Heart left ventricle (tissue), 13 donors: ENCODE results near the gene ACOXL.

Source experiments
- CTCF ChIP-seq, 12 donors: fragments of 200-600 bp; sonication (generic) in 4 of 12; IDR thresholded peaks; one replicate each; pipeline versions ENCODE4 v1.5.0 to v1.8.0; 2018 to 2022; ENCODE audit warnings: antibody characterized with exemption in 12 of 12, mild to moderate bottlenecking in 5 of 12
- POLR2A ChIP-seq, 2 donors: fragments of 450-650 bp; IDR thresholded peaks; one replicate each; pipeline ENCODE4 v1.6.1; 2017; ENCODE audit warnings: antibody characterized with exemption in 2 of 2, mild to moderate bottlenecking in 2 of 2, moderate library complexity in 2 of 2
- donor health status: ischemic (EF 13 %, LVEDD 7.1; RV severe dilation, severe dysfunction).
- donor health status: DM: no; HTN: yes; CAD: no.
- donor health status: DM: no; HTN: no; CAD: no.
- donor health status: ischemic (EF 25% LVEDD 6.9; RV normal size, moderate dysfunction).
- donor health status: ischemic (EF 25% LVEDD 5.7; RV mildly dilated, moderate dysfunction).
- donor health status: ischemic (EF 35%, LVEDD 5.7; RV mildly dilated, moderate dysfunction).
- donor health status: nonischemic (EF 11% LVEDD 7.7; RV severe dilation, severe dysfunction).
- donor health status: DM: yes; HTN: yes; CAD: no.
- donor health status: PGD.
- donor health status: ischemic (EF 29% LVEDD 5.4; RV normal size, mild dysfunction).
- donor health status: nonischemic (EF 23%, LVEDD 6.1; RV moderate dilation, normal function).

GRCh38 chr2:111117598-111118480, 385.5 kb downstream of the ACOXL start:
- TF ChIP-seq CTCF (IDR thresholded peaks at IDR 0.05) (no peak), POLR2A (IDR thresholded peaks at IDR 0.05) (no peak)
